Measurements from ENCODE around the gene ABCA5.

Gene ABCA5

GRCh38 chr17:69265873-69266272 lies 61.1 kb downstream of the ABCA5 start:
- no peak for DNase-seq

GRCh38 chr17:69254187-69254586 lies 72.7 kb downstream of the ABCA5 start:
- DNase-seq = no peak

GRCh38 chr17:69250641-69251040 lies 76.3 kb downstream of the ABCA5 start:
- no peak for DNase-seq

GRCh38 chr17:69246726-69247375 lies 80.1 kb downstream of the ABCA5 start:
- DNase-seq = no peak

- no peak for DNase-seq
Measured at GRCh38 chr17:69246202-69246601, 80.7 kb downstream of the ABCA5 start.

- DNase-seq = no peak
Measured at GRCh38 chr17:69245617-69246016, 81.3 kb downstream of the ABCA5 start.

GRCh38 chr17:69239611-69240600 lies 87.0 kb downstream of the ABCA5 start:
- DNase-seq = no peak

GRCh38 chr17:69236946-69237345 lies 90.0 kb downstream of the ABCA5 start:
- no peak for DNase-seq

- DNase-seq = no peak
Measured at GRCh38 chr17:69236464-69236863, 90.5 kb downstream of the ABCA5 start.

GRCh38 chr17:69235338-69236058 lies 91.4 kb downstream of the ABCA5 start:
- DNase-seq = no peak

- DNase-seq = no peak
Measured at GRCh38 chr17:69232650-69233049, 94.3 kb downstream of the ABCA5 start.

- no peak for DNase-seq
Measured at GRCh38 chr17:69231521-69231920, 95.4 kb downstream of the ABCA5 start.

- no peak for DNase-seq
Measured at GRCh38 chr17:69230939-69231338, 96.0 kb downstream of the ABCA5 start.

GRCh38 chr17:69228576-69228975 lies 98.4 kb downstream of the ABCA5 start, which contains the start of gene ABCA10:
TSS of gene ABCA10 (minus strand) at chr17:69228824. CDS start at chr17:69225358, 3,466 bp downstream.
- no peak for DNase-seq

GRCh38 chr17:69228018-69228417 lies 98.9 kb downstream of the ABCA5 start:
- DNase-seq = no peak

GRCh38 chr17:69227541-69227940 lies 99.4 kb downstream of the ABCA5 start:
- DNase-seq = no peak

- no peak for DNase-seq
Measured at GRCh38 chr17:69223809-69224208, 103.1 kb downstream of the ABCA5 start.

- DNase-seq = no peak
Measured at GRCh38 chr17:69222707-69223258, 104.2 kb downstream of the ABCA5 start.

GRCh38 chr17:69220098-69220497 lies 106.8 kb downstream of the ABCA5 start:
- no peak for DNase-seq

GRCh38 chr17:69218986-69219385 lies 107.9 kb downstream of the ABCA5 start:
- no peak for DNase-seq

- DNase-seq = no peak
Measured at GRCh38 chr17:69213059-69213813, 113.7 kb downstream of the ABCA5 start.

GRCh38 chr17:69208640-69209039 lies 118.3 kb downstream of the ABCA5 start:
- DNase-seq = no peak
